HG03469 (cell line): Measurements from ENCODE around the gene MED6.

Experiments
- ATAC-seq: cut with Tn5 transposase; IDR thresholded peaks from one replicate; pipeline ENCODE4 v1.9.1; 2021; ENCODE audit warnings: mild to moderate bottlenecking, moderate library complexity, moderate number of reproducible peaks; ENCODE audit not compliant: unreplicated experiment

Gene MED6

DNA sequence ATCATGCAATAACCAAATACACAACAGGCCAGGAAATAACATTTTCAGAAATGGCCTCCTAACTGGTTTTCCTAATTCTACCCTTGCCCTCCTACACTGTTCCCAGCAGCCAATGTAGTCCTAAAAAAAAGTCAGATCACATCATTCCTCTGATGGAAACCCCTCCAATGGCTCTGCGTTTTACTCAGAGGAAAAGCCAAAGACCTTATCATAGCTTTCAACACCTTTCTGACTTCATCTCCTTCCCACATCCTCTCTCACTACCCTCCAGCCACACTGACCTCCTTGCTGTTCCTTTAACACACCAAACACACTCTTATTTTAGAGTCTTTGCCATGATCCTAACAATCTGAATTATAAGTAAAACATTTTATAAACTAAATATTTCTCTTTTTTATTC is 1.1 kb downstream of the MED6 start:
- ATAC-seq = no peak

DNA sequence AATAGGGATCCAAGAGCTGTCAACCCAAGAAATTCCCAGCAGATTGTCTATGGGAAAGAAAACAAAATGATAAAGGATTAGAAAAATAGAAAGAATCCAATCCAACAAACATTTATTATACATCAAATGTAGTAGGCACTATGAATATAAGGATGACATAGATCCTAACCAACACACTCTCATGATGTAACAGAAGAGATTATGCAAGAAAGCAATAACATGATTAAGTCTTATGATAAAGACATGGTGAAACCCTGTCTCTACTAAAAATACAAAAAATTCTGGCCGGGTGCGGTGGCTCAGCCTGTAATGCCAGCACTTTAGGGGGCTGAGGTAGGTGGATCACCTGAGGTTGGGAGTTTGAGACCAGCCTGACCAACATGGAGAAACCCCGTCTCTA is 2.7 kb downstream of the MED6 start:
- no peak for ATAC-seq

DNA sequence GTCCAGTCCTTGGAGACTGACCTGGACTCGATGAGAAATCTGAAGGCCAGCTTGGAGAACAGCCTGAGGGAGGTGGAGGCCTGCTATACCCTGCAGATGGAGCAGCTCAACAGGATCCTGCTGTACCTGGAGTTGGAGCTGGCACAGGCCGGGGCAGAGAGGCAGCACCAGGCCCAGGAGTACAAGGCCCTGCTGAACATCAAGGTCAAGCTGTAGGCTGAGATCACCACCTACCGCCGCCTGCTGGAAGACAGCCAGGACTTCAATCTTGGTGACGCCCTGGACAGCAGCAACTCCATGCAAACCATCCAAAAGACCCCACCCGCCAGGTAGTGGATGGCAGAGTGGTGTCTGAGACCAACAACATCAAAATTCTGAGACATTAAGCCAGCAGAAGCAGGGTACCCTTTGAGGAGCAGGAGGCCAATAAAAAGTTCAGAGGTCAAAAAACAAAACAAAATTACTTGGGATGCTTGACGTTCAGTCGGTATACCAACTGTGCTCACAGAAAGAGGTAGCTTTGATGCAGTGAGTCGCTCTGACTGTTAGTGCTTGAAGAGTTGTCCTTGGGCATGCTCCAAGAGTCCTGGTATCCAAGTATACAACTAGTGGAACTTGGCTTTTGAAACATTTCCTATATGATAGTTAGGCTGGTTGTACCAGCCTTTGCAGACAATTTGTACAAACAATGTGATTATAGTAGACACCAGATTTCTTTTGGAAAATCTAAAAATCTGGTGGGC is 4.8 kb downstream of the MED6 start:
- ATAC-seq = no peak

DNA sequence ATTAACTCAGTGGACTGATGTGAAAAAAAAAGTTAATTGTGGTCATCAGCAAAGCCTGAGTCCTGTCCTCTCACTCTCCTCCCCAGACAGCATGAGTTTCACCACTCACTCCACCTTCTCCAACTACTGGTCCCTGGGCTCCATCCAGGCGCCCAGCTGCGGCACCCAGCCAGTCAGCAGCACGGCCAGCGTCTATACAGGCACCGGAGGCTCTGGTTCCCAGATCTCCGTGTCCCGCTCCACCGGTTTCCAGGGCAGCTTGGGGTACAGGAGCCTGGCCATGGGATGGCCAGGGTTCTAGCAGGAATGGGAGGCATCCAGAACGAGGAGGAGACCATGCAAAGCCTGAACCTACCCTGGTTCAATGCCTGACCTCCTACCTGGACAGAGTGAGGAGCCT is 6.0 kb downstream of the MED6 start:
- ATAC-seq = no peak

DNA sequence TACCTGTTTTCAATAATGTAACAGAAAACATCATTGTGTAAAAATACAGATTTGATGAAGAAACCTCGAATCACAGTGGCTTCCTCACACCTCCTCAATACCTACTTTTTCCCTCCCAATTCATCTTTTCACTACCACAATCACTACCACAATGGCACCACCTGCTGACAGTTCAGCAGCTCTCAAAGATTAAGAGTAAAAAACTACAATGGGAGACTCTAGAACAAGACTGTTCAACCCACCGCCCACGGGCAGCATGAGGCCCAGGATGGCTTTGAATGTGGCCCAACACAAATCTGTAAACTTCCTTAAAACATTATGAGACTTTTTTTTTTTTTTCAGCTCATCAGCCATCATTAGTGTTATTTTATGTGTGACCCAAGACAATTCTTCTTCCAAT is 15.2 kb downstream of the MED6 start:
- ATAC-seq = no peak

DNA sequence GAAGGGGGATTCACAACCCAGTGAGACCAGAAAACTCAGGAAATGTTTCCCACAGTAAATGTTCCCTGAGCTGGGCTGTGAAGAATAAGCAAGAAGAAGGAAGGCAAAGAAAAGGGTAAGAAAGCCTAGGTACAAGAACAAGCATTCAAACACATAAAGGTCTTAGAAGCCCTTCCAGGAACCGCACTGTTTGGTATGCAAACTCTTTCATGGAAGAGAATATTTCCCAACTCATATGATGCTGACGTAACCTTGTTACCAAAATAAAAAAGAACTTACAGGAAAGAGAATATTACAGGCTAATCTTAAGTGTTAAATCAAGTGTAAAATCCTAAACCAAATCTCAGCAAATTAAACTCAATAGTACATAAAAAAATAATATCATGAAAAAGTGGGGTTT is 23.6 kb downstream of the MED6 start:
- no peak for ATAC-seq

DNA sequence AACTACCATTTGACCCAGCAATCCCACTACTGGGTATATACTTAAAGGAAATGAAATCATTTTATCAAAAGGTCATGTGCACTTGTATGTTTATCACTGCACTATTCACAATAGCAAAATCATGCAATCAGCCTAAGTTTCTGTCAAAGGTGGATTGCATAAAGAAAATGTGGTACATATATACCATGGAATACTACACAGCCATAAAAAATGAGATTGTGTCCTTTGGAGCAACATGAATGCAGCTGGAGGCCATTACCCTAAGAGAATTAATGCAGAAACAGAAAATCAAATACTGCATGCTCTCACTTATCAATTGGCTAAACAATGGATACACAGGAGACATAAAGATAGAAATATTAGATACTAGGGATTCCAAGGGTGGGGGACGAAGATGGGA is 27.4 kb downstream of the MED6 start:
- no peak for ATAC-seq

DNA sequence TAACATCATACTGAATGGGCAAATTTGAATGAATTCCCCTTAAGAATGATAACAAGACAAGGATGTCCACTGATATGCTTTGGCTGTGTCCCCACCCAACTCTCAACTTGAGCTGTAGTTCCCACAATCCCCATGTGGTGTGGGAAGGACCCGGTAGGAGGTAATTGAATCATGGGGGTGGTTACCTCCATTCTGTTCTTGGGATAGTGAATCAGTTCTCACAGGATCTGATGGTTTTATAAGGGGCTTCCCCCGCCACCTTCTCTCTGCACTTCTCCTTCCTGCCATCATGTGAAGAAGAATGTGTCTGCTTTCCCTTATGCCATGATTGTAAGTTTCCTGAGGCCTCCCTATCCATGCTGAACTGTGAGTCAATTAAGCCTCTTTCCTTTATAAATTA is 29.3 kb downstream of the MED6 start:
- ATAC-seq = no peak

DNA sequence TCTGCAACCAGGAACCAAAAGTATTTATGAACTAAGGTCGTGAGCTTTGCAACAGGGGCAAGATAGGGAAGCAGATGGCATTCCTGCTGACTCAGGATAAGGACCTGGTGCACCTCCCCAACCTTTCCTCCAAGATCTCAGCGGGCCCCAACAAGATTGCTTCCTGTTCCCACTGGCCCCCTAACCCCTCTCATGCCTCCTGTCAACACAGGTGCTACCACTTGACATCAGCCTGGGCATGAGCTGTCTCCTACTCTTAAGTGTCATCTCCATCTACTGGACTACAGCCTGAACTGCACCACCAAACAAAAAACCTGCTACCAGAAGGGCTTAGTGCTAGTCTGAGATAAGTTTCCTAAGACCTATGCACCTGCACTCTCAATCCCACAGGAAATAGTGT is 32.7 kb downstream of the MED6 start:
- no peak for ATAC-seq

DNA sequence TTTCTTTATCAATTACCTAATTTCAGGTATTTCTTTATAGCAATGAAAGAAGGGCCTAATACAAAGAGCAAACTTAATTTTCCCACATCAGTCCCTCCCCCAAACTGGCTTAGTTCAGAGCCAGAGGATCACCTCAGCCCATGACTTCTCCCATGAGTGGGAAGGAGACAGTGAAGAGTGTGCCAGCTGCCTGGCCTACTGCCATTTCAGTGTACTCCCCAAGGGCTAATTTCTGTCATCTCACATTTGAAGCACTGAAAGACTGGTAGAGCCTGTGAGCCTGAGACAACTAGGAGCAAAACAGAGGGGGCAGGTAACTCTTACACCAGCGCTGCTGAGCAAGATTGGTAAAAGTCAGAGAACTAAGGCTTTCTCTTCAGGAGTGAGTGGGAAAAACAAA is 36.6 kb downstream of the MED6 start:
- ATAC-seq = no peak

DNA sequence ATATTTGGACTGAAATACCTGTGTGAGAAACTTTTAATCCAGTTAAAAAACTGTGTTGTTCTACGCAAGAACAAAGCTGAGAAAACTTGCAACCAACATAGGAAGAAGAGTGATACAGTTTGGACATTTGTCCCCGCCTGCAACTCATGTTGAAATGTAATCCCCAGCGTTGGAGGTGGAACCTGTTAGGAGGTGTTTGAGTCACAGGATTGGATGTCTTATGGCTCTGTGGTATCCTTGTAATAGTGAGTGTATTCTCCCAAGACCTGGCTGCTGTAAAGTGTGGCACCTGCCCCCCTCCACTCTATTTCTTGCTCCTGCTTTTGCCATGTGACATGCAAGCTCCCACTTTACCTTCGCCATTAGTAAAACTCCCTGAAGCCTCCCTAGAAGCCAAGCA is 37.0 kb downstream of the MED6 start:
- no peak for ATAC-seq

DNA sequence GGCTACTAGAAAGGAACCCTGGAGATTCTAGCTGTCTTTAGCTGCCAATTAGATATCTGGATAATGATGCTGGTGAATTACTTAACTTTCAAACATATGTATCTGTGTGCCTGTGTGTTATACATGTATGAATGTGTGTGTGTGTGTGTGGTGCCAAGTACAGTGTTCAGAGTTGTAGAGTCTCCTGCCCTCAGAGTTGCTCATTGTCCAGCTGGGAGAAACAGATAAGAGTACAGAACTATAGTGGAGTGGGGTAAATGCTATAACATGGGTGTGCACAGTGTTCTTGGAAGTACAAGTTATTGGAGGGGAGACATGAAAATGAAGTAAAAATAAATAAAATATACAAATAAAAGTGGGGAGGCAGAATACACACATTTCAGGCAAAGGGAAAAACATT is 42.1 kb downstream of the MED6 start:
- no peak for ATAC-seq

DNA sequence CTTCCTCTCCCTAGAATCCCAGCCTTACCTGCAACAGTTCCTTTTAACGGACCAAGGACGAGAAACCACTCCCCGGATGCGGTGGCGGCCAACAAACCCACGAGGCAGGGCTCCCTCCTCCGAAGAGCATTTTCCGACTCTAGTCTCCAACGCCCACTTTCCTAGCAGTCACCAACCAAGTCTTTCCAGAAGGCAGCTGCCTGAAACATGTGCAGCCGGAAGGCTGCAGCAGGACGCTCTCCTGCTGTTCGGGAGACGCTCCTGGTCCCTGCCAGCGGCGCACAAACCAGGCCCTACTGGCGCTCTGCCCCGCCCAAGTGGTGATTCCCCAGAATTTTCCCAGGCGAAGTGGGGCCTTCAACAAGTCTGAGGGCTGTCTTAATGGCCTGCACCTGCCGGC is 44.6 kb downstream of the MED6 start:
- no peak for ATAC-seq

DNA sequence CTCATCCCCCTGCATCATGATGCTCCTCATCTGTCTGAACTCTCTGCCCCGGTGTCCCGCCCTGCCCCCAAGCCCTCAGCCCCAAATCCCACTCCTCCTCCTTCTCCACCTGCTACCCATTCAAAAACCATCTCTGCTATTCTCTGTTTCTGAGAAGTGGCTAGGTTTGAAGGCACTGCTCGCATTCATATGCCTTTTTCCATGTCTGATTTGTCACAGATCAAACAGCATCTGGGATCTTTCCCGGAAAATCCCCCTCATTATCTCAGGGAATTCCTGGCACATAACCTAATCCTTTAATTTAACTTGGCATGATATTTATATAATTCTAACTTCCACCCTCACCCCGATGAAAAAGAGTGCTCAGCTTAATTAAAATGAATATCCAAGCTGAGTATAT is 62.4 kb downstream of the MED6 start:
- ATAC-seq = no peak

DNA sequence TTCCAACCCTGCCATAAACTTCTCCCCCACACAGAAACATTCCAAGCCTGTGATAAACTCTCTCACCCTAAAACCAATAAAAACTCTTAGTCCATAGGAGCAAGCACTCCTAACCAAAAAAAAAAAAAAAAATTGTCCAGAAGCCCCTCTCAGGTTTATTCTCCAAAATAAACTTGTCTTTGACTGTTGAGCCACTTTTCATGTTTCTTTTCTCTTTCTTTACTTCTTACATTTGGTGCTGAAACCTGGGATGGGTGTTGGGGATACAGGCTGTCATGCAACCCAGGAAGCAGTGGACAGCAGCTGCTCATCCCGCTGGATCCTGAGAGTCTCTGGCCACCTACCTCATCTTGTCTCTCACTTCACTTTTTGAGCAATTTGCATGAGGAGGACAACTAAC is 63.6 kb downstream of the MED6 start:
- ATAC-seq = no peak

DNA sequence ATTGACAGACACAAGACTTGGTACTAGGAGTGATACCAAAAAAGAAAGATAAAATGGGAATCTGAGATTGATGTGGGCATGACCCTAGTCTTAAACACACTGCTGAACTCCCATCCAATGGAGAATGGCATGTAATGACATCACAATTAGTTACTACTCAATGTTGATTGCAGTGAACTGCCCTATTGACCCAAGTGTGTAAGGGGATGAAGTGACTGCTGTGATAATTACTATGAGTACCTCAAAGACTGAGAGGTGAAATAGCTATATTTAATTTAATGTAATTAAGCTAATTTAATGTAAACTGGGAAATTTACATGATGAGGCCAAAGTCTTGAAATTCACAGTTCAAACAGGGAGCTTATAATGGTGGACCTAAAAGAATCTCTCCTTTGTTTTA is 65.6 kb downstream of the MED6 start, which contains the start of gene ADAM20:
Gene ADAM20, minus strand, starts transcription at position 101 of the 400 bp plus-strand sequence. CDS start 10,247 bp downstream, outside the sequence.
- no peak for ATAC-seq
